ENCODE results near the gene MYMX. TPM values are rescaled to one million over a fixed set of nuclear protein-coding genes. Genes with fewer than 3 reads are reported as not detected.

Gene MYMX
- total and polyA plus RNA-seq, 12 donors: 0.41 to 2.3 (median 0.88) TPM; not detected in 6

GRCh38 chr6:44220913-44221290 lies 4.2 kb downstream of the MYMX start:
- WGBS, 2 donors: 61 to 75% methylated on average over 4 of the region's 4 CpGs
- Histone ChIP-seq H3K27me3 (no peaks in the 10 kb centered on the region), H3K4me3 (peak overlapping the region in 1 of 10 donors; percentile 87), H3K9me3 (no peaks in the 10 kb centered on the region), H3K36me3 (no peaks in the 10 kb centered on the region), H3K4me1 (peaks cover 35 to 97% (median 88%) of the 10 kb centered on the region in 9 donors), H3K27ac (peak overlapping the region; percentile 82 to 98 (median 94))
- TF ChIP-seq, protein P1, sequence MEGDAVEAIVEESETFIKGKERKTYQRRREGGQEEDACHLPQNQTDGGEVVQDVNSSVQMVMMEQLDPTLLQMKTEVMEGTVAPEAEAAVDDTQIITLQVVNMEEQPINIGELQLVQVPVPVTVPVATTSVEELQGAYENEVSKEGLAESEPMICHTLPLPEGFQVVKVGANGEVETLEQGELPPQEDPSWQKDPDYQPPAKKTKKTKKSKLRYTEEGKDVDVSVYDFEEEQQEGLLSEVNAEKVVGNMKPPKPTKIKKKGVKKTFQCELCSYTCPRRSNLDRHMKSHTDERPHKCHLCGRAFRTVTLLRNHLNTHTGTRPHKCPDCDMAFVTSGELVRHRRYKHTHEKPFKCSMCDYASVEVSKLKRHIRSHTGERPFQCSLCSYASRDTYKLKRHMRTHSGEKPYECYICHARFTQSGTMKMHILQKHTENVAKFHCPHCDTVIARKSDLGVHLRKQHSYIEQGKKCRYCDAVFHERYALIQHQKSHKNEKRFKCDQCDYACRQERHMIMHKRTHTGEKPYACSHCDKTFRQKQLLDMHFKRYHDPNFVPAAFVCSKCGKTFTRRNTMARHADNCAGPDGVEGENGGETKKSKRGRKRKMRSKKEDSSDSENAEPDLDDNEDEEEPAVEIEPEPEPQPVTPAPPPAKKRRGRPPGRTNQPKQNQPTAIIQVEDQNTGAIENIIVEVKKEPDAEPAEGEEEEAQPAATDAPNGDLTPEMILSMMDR (IDR thresholded peaks at IDR 0.05): no peak
- ATAC-seq: no peak
- no peak for DNase-seq
- intact Hi-C loops (cut with DNase I): loop anchor here in 3 of 10 donors (1.0 to 10.0 kb wide), 4 partner anchors 13 to 446 kb away; partner anchors contain the start of genes SLC35B2 (in 1 of the 3) and VEGFA (in 1 of the 3)

GRCh38 chr6:44221291-44221960 lies 4.7 kb downstream of the MYMX start:
- WGBS, 2 donors: 5 to 10% methylated on average over 4 of the region's 4 CpGs
- DNase-seq: peak; percentile 92 to 94
- H3K4me3 ChIP-seq: peak overlapping the region in 5 of 10 donors; percentile 72 to 87 (median 75)
- intact Hi-C loops (cut with DNase I): loop anchor here in 3 of 10 donors (1.0 to 10.0 kb wide), 4 partner anchors 13 to 447 kb away; partner anchors contain the start of genes SLC35B2 (in 1 of the 3) and VEGFA (in 1 of the 3)
- H3K9me3 ChIP-seq: no peaks in the 10 kb centered on the region
- H3K27ac ChIP-seq: peak overlapping the region; percentile 82 to 98 (median 94)
- TF ChIP-seq, protein P1 (IDR thresholded peaks at IDR 0.05): peak; percentile 61 to 93 (median 80)
- H3K4me1 ChIP-seq: peaks cover 40 to 97% (median 92%) of the 10 kb centered on the region in 9 donors
- ATAC-seq: peak; percentile 35 to 80 (median 68)
- no peaks in the 10 kb centered on the region for H3K27me3 ChIP-seq
- no peaks in the 10 kb centered on the region for H3K36me3 ChIP-seq

- ATAC-seq (no peak), DNase-seq (no peak)
- Histone ChIP-seq H3K27me3 (no peaks in the 10 kb centered on the region), H3K36me3 (no peaks in the 10 kb centered on the region), H3K4me1 (peaks cover 41 to 97% (median 92%) of the 10 kb centered on the region in 9 donors), H3K27ac (peak overlapping the region; percentile 82 to 98 (median 94)), H3K4me3 (peak overlapping the region in 5 of 10 donors; percentile 72 to 87 (median 75)), H3K9me3 (no peaks in the 10 kb centered on the region)
- intact Hi-C loops (cut with DNase I): loop anchor here in 3 of 10 donors (1.0 to 10.0 kb wide), 4 partner anchors 12 to 447 kb away; partner anchors contain the start of genes SLC35B2 (in 1 of the 3) and VEGFA (in 1 of the 3)
- TF ChIP-seq, protein P1 (IDR thresholded peaks at IDR 0.05): no peak
- WGBS, 2 donors: 39 to 64% methylated on average over 2 of the region's 2 CpGs
Observed at GRCh38 chr6:44221961-44222335, 5.2 kb downstream of the MYMX start.

- 14 to 17% methylated on average over 26 of the region's 26 CpGs for WGBS, 2 donors
- Histone ChIP-seq H3K4me1 (peaks cover 45 to 97% (median 92%) of the 10 kb centered on the region in 9 donors), H3K9me3 (no peaks in the 10 kb centered on the region), H3K4me3 (peak overlapping the region in 9 of 10 donors; percentile 67 to 87 (median 75)), H3K27ac (peak overlapping the region; percentile 82 to 98 (median 94)), H3K27me3 (no peaks in the 10 kb centered on the region), H3K36me3 (no peaks in the 10 kb centered on the region)
- DNase-seq (peak in 1 of 2 donors; percentile 23), ATAC-seq (no peak)
- TF ChIP-seq, protein P1 (IDR thresholded peaks at IDR 0.05): no peak
- intact Hi-C loops (cut with DNase I): loop anchor here in 1 of 10 donors (10.0 kb wide), 1 partner anchor 448 kb away; the partner anchor contains the start of gene VEGFA
Observed at GRCh38 chr6:44222486-44223318, 6.0 kb downstream of the MYMX start.
